T-helper 1 cell treated with Interleukin-12 subunit alpha and Interleukin-12 subunit beta and Interleukin-4 antibody, amounts not matched to agents 30 ng/mL and 1 ng/mL, for 36 hours (primary cell): ENCODE measurements around the gene KRTAP9-1. TPM values are rescaled to one million over a fixed set of nuclear protein-coding genes. Genes with fewer than 3 reads are reported as not detected.
"Not testable (repeated sequence)": the region's sequence is repeated elsewhere in the genome, so short reads cannot be mapped to it uniquely, and the experiment has no call there.

Experiments used
- intact Hi-C: fragments of 100-400 bp; cut with micrococcal nuclease; formaldehyde crosslinking; loops from one replicate; pipeline ENCODE4 v1.15.1; 2024
- total RNA-seq: library from RNA; stranded (reverse); gene quantifications from 2 replicates; pipeline ENCODE4 v1.2.3, GENCODE V29; 2022

The KRTAP9-1 gene, protein sequence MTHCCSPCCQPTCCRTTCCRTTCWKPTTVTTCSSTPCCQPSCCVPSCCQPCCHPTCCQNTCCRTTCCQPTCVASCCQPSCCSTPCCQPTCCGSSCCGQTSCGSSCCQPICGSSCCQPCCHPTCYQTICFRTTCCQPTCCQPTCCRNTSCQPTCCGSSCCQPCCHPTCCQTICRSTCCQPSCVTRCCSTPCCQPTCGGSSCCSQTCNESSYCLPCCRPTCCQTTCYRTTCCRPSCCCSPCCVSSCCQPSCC
- not detected in 2 replicates for total RNA-seq

DNA sequence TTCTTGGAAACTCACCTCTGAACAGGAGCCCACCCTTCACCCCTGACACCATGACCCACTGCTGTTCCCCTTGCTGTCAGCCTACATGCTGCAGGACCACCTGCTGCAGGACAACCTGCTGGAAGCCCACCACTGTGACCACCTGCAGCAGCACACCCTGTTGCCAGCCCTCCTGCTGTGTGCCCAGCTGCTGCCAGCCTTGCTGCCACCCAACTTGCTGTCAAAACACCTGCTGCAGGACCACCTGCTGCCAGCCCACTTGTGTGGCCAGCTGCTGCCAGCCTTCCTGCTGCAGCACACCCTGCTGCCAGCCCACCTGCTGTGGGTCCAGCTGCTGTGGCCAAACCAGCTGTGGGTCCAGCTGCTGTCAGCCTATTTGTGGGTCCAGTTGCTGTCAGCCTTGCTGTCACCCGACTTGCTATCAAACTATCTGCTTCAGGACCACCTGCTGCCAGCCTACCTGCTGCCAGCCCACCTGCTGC, at the start of gene KRTAP9-1:
KRTAP9-1 (plus strand) TSS at position 51 of the 482 bp plus-strand sequence; CDS start at position 51, 0 bp downstream.
- intact Hi-C loops, result not testable (repeated sequence)

DNA sequence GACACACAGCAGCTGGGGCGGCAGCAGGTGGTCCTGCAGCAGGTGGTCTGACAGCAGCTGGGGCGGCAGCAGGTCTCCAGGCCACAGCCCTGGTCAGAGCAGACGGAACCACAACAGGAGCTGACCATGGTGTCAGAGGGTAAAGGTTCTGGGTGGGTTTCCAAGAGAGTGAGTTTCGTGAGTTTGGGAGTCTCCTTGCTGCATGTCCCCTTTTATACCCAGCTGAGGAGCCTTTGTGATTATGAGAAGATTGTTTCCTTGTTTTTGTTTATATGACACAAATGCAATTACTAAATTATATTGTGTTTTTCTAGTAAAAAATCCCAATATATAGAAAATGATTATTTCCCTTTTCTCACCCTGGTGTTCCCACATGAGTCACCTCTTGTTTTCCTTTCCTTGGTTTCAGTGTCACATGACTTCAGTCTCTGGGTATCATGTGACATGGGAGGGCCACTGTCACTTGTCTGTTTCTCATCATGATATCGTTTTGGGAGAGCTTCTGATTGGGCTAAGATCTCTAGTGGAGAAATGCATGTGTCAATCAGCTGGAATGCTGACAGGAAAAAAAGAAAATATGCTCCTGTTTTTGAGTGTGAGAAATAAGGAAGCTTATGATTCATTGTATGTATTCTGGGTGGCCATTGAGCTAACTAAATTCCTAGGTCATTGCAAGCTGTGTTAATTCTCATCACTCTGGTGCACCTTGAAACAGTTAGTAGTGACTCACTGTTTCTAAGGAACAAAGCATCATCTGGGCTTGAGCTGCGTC, 49.1 kb upstream of the KRTAP9-1 start, which contains the start of gene KRTAP4-6:
KRTAP4-6 (minus strand) TSS at position 185 of the 772 bp plus-strand sequence; CDS start at position 128, 57 bp downstream.
- intact Hi-C loops, result no loop called here

DNA sequence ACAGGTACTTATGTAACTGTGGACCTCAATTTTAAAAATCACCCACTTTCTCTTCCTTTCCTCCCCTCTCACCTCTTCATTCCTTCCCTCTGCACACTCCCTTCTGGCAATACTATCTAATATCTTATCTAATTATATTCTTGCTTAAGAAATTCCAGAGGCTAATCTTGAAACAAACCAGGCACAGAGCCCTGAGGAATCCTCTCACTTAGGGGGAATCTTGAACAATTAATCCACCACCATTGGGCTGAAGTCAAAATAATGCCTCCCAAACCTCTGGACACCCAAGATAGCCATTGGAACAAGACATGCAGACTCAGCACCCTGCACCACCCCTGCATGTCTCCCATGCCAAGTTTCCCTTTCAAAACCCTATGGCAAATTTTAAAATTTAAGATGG, 48.3 kb upstream of the KRTAP9-1 start:
- intact Hi-C loops, result no loop called here

DNA sequence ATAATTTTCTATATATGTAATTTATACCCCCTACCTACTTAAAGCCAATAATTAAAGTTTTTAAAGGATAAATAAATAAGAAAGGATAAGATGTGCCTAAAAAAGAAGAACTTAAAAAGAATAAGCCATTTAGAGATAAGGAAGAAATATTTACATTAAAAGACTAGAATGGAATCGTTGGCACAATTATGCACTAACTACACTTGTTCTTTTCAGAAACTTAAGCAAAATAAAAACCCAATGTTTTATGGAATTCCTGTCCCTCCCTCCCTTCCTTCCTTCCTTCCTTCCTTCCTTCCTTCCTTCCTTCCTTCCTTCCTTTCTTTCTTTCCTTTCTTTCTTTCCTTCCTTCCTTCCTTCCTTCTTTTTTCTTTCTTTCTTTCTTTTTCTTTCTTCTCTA, 44.8 kb upstream of the KRTAP9-1 start:
- intact Hi-C loops, result no loop called here

DNA sequence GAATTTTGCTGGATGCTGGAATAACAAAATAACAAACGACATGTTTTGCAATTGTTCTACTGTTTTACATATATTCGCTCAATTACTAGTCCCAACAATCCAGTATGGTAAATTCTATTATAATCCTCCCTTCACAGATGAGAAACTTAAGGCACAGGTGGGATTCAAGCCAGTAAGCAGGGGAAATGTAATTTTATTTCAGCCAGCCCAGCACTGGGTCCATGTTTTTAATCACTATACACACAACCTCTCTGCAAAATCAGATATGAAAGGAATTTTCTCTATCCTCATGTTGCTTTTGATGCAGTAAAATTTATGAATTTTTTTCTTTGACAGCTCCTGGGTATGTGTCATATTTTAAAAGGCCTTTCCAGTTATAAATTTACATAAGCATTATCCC, 44.4 kb upstream of the KRTAP9-1 start:
- intact Hi-C loops, result no loop called here

DNA sequence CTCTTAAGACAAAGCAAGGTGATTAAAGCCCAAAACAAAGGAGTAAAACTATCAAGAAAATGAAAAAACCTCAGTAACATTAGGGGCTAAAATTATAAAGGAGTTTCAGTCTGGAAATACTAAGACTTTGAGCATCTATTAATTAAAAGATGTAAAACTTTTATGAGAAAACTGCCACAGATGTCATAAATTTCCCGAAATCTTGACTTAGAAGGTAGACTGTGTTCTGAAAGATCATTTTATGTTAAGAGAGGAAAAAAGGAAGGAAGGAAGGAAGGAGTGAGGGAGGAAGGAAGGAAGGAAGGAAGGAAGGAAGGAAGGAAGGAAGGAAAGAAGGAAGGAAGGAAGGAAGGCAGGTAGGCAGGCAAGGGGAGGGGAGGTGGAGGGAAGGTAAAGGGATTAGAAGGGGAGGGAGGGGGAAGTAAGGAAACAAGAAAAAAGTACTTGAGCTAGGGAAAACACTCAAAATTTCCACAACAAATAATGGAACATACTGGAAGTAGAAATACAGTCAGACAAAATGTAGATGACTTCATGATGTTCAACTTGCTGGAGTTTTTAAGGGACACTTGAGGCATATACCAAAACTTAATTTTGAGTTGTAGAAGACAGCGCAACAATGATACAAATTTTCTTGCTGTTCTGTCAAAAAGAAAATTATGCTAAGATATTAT, 42.0 kb upstream of the KRTAP9-1 start:
- intact Hi-C loops, result no loop called here

DNA sequence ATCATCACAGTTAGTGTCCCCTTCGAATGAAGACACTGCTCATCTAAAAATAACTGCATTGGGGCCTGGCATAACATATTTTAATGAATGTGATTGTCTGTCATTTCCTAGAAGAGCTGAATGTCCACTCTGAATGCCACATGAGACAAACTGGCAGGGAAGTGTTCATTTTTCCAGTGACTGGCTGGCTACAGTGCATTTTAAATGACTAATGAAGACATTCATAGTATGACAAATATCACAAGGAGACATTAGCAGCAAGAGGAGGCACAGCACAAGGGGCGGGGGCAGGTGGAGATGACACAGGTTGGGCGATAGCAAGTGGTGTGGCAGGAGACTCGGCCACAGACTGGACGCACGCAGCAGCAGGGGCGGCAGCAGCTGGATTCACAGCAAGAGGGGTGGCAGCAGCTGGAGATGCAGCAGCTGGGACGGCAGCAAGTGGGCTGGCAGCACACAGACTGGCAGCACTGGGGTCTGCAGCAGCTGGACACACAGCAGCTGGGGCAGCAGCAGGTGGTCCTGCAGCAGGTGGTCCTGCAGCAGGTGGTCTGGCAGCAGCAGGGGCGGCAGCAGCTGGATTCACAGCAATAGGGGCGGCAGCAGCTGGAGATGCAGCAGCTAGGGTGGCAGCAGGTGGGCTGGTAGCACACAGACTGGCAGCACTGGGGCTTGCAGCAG, 40.6 kb upstream of the KRTAP9-1 start:
- intact Hi-C loops, result not testable (repeated sequence)

DNA sequence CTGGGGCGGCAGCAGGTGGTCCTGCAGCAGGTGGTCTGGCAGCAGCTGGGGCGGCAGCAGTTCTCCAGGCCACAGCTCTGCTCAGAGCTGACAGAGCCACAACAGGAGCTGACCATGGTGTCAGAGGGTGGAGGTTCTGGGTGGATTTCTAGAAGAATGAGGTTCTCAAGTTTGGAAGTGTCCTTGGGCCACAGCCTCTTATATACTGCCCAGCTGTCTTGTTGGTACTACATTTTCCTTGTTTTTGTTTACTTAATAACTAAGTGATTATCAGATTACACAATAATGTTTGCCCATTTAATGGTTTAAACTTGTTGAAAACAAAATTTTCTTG, 40.1 kb upstream of the KRTAP9-1 start, which contains the start of gene KRTAP4-5:
KRTAP4-5 (minus strand) TSS at position 174 of the 334 bp plus-strand sequence; CDS start at position 116, 58 bp downstream.
- intact Hi-C loops, result no loop called here

DNA sequence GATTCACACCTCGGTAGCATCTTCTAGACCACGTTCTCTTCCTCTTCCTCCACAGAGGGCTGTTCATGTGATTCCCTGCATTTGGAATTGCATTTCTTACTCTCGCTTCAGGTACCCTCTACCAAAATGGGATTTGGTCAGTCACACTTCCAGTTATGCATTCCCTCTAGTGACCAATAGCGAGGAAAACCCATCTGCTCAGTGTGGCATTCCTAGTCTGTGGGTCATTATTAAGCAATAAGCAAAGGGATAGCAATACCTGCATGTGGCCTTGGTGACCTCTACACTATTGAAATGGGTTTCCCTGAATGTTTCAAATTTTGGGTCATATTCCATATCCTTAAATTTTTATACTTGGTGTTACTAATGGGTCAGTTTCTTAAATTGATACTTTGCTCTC, 39.7 kb upstream of the KRTAP9-1 start:
- intact Hi-C loops, result no loop called here

DNA sequence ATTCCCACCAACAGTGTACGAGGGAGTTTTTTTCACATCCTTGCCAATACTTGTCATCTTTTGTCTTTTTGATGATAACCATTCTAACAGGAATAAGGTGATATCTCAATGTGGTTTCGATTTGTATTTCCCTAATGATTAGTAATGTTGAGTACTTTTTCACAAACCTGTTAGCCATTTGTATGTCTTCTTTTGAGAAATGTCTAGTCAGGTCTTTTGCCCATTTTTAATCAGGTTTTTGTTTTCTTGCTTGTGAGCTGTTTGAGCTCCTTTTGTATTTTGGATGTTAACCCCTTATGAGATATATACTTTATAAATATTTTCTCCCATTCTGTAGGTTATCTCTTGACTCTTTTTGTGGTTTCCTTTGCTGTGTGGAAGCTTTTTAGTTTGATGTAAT, 38.2 kb upstream of the KRTAP9-1 start:
- intact Hi-C loops, result no loop called here

DNA sequence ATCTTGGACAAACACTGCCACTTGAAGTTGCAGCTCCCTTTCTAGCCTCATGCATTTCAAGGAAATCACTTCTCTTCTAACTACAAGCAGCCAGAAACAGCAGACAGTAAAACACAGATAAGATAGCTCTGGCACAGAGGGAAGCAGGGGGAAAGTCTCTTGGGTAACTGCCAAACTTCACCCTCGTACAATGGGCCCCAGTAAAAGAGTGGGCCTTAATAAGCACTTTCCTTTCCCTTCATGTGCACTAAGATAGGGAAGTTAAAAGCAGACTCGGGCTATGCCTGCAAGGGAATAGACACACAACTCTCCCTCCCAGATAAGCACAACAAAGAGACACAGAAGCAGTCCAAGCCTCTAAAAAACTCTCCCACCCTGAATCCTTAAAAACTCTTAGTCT, 35.8 kb upstream of the KRTAP9-1 start:
- intact Hi-C loops, result no loop called here

DNA sequence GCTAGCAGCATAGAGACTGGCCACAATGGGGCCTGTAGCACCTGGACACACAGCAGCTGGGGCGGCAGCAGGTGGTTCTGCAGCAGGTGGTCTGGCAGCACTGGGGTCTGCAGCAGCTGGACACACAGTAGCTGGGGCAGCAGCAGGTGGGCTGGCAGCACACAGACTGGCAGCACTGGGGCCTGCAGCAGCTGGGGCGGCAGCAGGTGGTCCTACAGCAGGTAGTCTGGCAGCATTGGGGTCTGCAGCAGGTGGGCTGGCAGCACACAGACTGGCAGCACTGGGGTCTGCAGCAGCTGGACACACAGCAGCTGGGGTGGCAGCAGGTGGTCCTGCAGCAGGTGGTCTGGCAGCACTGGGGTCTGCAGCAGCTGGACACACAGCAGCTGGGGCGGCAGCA, 29.5 kb upstream of the KRTAP9-1 start:
- intact Hi-C loops, result not testable (repeated sequence)

DNA sequence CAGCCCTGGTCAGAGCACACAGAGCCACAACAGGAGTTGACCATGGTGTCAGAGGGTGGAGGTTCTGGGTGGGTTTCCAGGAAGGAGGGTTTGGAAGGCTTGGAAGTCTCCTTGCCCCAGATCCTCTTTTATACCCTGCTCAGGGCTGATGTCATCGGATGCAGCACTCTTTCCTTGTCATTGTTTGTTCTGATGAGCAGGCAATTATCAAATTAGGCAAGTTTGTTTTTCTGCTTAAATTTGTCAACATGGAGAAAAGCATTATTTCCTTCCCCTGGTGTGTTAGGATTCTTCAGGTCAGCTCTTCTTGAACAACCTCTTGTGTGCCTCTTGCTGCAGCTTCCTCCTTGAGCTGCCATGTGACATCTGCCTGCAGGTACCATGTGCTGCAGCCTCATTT, 29.0 kb upstream of the KRTAP9-1 start, which contains the start of gene KRTAP4-4:
KRTAP4-4 (minus strand) TSS at position 101 of the 400 bp plus-strand sequence; CDS start at position 44, 57 bp downstream.
- intact Hi-C loops, result no loop called here

DNA sequence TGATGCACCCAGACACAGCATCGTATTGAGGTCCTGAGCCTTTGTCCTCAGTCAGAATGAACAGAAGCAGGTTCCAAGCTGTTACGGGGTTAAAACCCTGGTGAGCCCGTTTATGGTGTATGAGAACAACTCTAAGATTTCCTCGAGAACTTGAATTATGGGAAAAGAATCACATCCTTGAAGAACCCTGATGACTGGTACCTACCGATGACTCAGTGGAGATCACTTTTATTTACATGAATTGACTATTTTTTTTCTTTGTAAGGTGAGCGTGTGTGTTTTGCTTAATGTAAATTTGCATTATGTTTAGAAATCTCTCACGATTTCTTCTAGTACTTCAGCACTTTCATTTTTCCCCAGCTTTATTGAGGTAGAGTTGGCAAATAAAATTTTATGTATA, 25.9 kb upstream of the KRTAP9-1 start:
- intact Hi-C loops, result no loop called here

DNA sequence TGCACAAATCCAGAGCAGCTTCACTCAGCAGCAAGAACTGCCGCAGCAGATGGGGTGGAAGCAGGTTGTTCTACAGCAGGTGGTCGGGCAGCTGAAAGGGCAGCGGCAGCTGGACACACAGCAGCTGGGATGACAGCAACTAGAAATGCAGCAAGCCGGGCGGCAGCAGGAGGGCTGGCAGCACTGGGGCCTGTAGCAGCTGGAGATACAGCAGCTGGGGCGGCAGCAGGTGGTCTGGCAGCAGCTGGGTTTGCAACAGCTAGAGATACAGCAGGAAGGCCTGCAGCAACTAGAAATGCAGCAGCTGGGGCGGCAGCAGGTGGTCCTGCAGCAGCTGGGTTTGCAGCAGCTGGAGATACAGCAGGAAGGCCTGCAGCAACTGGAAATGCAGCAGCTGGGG, 22.1 kb upstream of the KRTAP9-1 start:
- intact Hi-C loops, result no loop called here

DNA sequence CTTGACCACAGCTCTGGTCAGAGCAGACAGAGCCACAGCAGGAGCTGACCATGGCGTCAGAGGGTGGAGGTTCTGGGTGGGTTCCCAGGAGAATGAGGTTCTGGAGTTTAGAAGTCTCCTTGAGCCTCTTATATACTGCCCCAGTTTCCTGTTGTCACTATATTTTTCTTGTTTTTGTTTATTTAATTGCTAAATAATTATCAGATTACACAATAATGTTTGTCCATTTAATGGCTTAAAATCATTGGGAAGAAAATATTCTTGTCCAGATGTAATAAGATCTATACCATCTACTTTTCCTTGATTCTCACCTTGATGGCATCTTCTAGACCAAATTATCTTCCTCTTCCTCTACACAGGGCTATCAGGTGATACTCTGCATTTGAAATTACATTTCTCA, 21.6 kb upstream of the KRTAP9-1 start, which contains the start of gene KRTAP4-3:
KRTAP4-3 (minus strand) TSS at position 101 of the 400 bp plus-strand sequence; CDS start at position 52, 49 bp downstream.
- intact Hi-C loops, result no loop called here

DNA sequence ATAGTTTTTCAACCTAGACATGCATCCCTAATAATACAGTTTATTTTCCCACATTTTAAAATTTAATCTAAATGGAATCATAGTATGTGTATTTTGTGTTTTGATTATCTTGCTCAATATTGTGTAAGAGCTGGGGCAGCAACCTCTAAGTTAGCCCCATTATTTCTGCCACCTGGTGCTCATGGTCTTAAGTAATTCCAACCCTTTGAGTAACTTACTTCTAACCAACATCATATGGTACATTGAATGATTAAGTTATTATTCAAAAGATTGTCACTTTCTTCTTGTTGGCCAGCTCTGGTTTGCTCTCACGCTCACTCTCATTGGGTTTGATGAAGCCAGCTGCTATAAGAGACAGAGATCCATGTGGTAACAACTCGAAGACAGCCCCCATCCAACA, 17.8 kb upstream of the KRTAP9-1 start:
- intact Hi-C loops, result no loop called here

DNA sequence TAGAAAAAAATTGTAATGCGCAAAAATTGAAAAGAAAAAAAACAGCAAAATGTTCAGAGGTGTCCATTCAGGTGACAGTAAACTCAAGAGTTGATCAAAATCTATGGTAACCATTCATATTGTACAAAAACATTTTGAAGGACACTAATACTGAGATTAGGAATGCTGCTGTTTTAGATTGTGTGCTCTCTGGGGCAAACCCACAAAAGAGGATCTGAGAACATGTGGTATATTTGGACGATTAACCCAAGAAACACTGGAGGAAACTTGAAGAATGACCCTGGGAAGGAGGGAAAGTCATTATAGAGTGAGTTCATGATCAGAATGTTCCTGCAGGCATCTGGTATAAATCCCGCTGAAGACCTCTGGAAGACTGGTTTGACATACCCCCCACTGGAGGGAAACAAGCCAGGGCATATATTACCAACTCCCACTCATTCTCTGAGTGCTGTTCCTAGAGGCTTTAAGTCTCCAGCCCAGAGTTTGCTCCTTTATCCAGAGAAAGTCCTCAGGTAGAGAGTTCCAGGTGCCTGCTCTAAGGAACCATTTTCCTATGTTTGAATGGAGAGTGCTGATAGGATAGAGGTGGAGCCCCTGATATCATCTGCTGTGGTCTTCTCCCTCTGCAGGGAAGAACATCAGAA, 12.8 kb upstream of the KRTAP9-1 start:
- intact Hi-C loops, result no loop called here

DNA sequence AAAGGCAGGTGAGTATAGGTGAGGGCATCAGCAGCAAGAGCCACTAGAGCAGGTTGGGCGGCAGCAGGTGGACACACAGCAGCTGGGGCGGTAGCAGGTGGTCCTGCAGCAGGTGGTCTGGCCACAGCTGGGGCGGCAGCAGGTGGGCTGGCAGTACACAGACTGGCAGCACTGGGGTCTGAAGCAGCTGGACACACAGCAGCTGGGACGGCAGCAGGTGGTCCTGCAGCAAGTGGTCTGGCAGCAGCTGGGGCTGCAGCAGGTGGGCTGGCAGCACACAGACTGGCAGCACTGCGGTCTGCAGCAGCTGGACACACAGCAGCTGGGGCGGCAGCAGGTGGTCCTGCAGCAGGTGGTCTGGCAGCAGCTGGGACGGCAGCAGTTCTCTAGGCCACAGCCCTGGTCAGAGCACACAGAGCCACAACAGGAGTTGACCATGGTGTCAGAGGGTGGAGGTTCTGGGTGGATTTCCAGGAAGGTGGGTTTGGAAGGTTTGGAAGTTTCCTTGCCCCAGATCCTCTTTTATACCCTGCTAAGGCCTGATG, 11.9 kb upstream of the KRTAP9-1 start, which contains the start of gene KRTAP4-2:
KRTAP4-2 (minus strand) TSS at position 495 of the 545 bp plus-strand sequence; CDS start at position 438, 57 bp downstream.
- intact Hi-C loops, result no loop called here

DNA sequence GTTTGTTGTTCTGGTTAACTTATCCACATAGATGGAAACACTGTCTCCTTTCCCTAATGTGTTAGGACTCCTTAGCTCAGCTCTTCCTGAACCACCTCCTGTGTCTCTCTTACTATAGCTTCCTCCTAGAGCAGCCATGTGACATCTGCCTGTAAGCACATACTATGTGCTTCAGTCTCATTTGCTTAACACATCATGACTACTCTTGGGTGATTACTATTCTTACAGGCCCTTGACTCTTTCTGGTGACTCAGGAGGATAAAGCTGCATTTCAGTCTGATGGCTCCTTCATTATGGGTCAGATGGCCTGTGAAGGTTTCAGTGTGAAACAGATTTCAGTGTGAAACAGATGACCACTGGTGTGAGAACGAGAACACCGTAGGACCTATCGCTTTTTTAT, 11.3 kb upstream of the KRTAP9-1 start:
- intact Hi-C loops, result no loop called here
